HEK293T (cell line): ENCODE measurements around the gene COL27A1.

ENCODE experiments used
- ARNT ChIP-seq: fragments of 450-650 bp; IDR thresholded peaks from 2 replicates; pipeline ENCODE4 v1.6.1; 2017; ENCODE audit warnings: mild to moderate bottlenecking
- BHLHE40 ChIP-seq: fragments of 450-650 bp; IDR thresholded peaks from 2 replicates; pipeline ENCODE4 v1.6.1; 2016; ENCODE audit warnings: mild to moderate bottlenecking, moderate library complexity, borderline replicate concordance
- ELF4 ChIP-seq: fragments of 450-650 bp; IDR thresholded peaks from 2 replicates; pipeline ENCODE4 v1.6.1; 2017; ENCODE audit warnings: antibody characterized with exemption
- FOXK2 ChIP-seq: fragments of 450-650 bp; IDR thresholded peaks from 2 replicates; pipeline ENCODE4 v1.6.1; 2016; ENCODE audit warnings: mild to moderate bottlenecking
- FOXM1 ChIP-seq: fragments of 450-650 bp; IDR thresholded peaks from 2 replicates; pipeline ENCODE4 v1.6.1; 2017; ENCODE audit warnings: mild to moderate bottlenecking, borderline replicate concordance
- L3MBTL2 ChIP-seq: fragments of 450-650 bp; conservative IDR thresholded peaks from 2 replicates; pipeline ENCODE4 v1.6.1; 2016; ENCODE audit warnings: mild to moderate bottlenecking
- LEF1 ChIP-seq: fragments of 450-650 bp; IDR thresholded peaks from 2 replicates; pipeline ENCODE4 v1.6.1; 2017; ENCODE audit warnings: mild to moderate bottlenecking, borderline replicate concordance
- SP1 ChIP-seq: fragments of 450-650 bp; IDR thresholded peaks from 2 replicates; pipeline ENCODE4 v1.6.1; 2017
- SUZ12 ChIP-seq: fragments of 450-650 bp; IDR thresholded peaks from 2 replicates; pipeline ENCODE4 v1.6.1; 2016; ENCODE audit warnings: mild to moderate bottlenecking
- TARDBP ChIP-seq: fragments of 450-650 bp; IDR thresholded peaks from 2 replicates; pipeline ENCODE4 v1.6.1; 2016

GRCh38 chr9:114336699-114337395, 181.5 kb downstream of the COL27A1 start:
- TF ChIP-seq SP1 (no peak), BHLHE40 (no peak), ELF4 (no peak), TARDBP (no peak), FOXK2 (no peak), LEF1 (no peak), L3MBTL2 (no peak), FOXM1 (no peak), ARNT (no peak), SUZ12 (no peak)
